Vagina (tissue), 2 donors: Measurements from ENCODE around the gene QPCTL.

Experiments
- CTCF ChIP-seq, 3 experiments: fragments of 450-650 bp in 2 of 3; fragments of 200-600 bp in 1 of 3; sonication (generic) in 1 of 3; IDR thresholded peaks; one replicate each; pipeline ENCODE4 v1.5.1; 2017 to 2019; ENCODE audit warnings: antibody characterized with exemption in 3 of 3, mild to moderate bottlenecking in 2 of 3, moderate library complexity in 2 of 3
- POLR2A ChIP-seq, 2 donors: fragments of 450-650 bp; IDR thresholded peaks; one replicate each; pipeline ENCODE4 v1.6.1; 2017; ENCODE audit warnings: antibody characterized with exemption in 2 of 2, mild to moderate bottlenecking in 2 of 2, moderate library complexity in 2 of 2
- POLR2AphosphoS5 ChIP-seq, 2 donors: sonication (generic); formaldehyde crosslinking; IDR thresholded peaks; one replicate each; pipeline ENCODE4 v1.9.0; 2017; ENCODE audit warnings: antibody characterized with exemption in 2 of 2, mild to moderate bottlenecking in 2 of 2, low read depth in 1 of 2; ENCODE audit not compliant: insufficient read depth in 1 of 2

- TF ChIP-seq CTCF (IDR thresholded peaks at IDR 0.05) (no peak), POLR2A (IDR thresholded peaks at IDR 0.05) (no peak), POLR2AphosphoS5 (IDR thresholded peaks at IDR 0.05; ENCODE audit: insufficient read depth in 1 of 2, low read depth in 1 of 2) (peak in 1 of 2 donors; percentile 12)
Measured at GRCh38 chr19:45667620-45668341, 24.7 kb upstream of the QPCTL start, which contains the start of gene GIPR.
